GM13977 (cell line): Measurements from ENCODE around the gene SGIP1.

Experiments used
- DNase-seq: peaks from one replicate; pipeline ENCODE4 v3.0.0; 2012; ENCODE audit warnings: low spot score
- in situ Hi-C: fragments of 300-500 bp; cut with MboI; formaldehyde crosslinking; loops from one replicate; pipeline ENCODE4 v1.12.0; 2022; ENCODE audit warnings: low sequenced_read_pairs, low pct_unique_long_range_greater_than_20kb, mixed read lengths, inconsistent platforms; ENCODE audit not compliant: unreplicated experiment
- TF ChIP-seq, protein P1 (sequence below): IDR thresholded peaks from 2 replicates; pipeline ENCODE4 v1.5.1; 2012; ENCODE audit warnings: mild to moderate bottlenecking, control low read depth; ENCODE audit not compliant: insufficient read depth; ENCODE audit errors: extremely low read depth, missing control alignments

The SGIP1 gene

DNA sequence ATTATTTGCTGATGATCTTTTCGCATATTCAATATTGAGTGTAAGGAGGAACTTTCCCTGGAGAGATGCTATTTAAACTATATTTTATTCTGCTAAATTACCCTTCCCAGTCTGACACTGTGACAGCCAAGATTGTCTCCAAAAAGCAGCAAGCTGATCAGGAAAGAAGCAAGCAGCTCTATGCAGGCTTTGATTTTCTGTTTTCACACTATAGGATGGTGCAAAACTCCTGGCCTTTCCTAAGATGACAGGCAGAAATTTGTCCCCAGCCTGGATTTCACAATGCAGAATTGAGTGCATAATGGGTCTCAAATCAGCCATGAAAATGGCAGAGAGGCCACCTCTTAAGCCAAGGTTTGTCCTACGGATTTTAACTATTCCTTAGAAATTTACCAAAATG, 1.1 kb downstream of the SGIP1 start:
- in situ Hi-C loops = no loop called here
- TF ChIP-seq, protein P1, sequence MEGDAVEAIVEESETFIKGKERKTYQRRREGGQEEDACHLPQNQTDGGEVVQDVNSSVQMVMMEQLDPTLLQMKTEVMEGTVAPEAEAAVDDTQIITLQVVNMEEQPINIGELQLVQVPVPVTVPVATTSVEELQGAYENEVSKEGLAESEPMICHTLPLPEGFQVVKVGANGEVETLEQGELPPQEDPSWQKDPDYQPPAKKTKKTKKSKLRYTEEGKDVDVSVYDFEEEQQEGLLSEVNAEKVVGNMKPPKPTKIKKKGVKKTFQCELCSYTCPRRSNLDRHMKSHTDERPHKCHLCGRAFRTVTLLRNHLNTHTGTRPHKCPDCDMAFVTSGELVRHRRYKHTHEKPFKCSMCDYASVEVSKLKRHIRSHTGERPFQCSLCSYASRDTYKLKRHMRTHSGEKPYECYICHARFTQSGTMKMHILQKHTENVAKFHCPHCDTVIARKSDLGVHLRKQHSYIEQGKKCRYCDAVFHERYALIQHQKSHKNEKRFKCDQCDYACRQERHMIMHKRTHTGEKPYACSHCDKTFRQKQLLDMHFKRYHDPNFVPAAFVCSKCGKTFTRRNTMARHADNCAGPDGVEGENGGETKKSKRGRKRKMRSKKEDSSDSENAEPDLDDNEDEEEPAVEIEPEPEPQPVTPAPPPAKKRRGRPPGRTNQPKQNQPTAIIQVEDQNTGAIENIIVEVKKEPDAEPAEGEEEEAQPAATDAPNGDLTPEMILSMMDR = no peak
- DNase-seq = no peak

DNA sequence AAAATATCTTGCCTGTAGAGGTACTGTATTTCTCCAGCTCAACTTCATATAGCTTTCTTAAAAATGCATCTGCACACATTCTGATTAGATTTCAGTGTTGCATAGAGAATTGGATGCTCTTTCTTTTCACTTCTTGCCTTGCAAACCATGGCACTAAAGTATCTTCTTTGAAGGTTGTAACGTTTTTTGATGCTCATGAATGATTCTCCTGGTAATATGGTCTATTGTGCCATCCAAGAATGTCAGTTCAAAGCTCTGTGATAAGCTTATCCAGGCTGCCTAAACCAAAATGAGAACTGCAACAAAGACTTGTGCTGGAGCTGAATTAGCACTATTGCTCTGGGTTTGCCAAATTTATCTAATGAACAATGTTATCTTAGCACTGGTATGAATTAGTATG, 1.9 kb downstream of the SGIP1 start:
- TF ChIP-seq, protein P1 = no peak
- in situ Hi-C loops = no loop called here
- no peak for DNase-seq

DNA sequence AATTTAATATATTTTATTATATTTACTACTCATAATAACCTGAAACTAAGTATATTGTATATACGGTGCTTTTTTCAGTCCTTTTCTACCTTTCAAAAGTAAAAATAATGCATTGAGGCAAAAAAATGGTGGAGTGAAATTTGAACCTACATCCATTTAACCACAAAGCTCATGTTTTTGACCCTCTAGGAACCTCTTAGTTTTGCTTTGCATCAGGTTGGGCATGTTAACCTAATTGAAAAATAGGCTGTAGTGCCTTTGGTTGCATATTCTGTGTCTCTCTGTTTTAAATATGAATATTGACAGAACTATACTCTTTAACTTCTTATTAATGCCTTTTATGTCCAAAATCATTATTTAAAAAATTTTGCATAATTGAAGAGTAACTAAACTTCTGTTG, 3.8 kb downstream of the SGIP1 start:
- no peak for DNase-seq
- in situ Hi-C loops = no loop called here
- TF ChIP-seq, protein P1 = no peak

DNA sequence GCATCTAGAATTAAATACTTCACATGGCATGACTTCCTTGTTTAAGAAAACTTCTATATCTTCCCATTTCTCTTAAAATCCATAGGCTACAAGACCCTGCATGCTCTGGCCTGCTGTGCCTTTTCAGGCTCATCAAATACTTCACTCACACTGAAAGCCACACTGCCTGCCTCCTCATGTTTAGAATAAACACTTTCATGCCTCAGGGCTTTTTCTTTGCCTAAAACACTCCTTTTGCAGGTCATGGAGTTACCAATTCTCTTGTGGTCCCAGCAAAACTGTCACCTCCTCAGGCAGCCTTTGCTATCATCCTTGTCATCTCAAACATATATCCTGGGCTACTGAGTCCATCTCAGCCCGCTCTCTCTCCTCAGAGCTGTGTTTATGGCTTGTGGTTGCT, 5.5 kb downstream of the SGIP1 start:
- no peak for DNase-seq
- in situ Hi-C loops = no loop called here

DNA sequence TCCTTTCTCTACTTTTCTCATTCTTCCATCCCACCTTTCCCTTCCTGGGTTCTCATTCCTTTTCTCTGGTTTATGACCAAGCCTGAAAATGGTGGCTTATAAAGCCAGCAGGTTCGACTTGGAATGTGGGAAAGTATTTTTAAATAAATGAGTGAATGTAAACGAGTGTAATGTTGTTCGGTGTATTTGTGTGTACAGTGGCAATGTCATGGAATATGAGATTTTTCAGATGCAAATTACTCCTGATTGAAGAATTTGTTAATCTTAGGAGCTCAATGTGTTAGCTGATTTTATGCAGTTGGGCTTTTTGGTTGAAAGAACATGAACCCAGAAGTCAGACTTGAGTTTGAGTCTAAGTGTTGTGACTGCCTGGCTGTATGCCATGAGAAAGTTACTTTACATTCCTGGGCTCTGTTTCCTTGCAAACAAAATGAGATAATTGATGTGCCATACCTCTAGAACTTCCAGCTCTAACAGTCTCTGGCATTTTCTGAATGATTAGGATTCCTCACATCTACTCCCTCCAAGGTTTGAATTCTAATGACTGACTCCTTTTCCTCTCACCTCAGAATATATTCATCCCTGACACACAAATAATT, 6.6 kb downstream of the SGIP1 start:
- in situ Hi-C loops = no loop called here
- TF ChIP-seq, protein P1 = no peak
- no peak for DNase-seq

More for the DNA sequence above, 5.5 kb downstream of the SGIP1 start:
- TF ChIP-seq, protein P1 = no peak

DNA sequence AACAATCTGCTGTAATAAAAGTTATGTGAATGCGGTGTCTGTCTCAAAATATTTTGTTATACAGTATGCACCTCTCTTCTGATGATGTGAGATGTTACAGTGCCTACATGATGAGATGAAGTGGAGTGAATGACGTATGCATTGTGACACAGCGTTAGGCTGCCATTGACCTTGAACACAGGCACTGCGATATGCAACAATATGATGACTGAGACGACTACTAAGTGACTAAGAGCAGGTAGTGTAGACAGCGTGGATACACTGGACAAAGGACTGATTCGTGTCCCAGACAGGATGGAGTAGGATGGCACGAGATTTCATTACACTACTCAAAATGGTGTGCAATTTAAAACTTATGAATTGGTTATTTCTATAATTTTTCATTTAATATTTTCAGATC, 8.4 kb downstream of the SGIP1 start:
- in situ Hi-C loops = no loop called here
- TF ChIP-seq, protein P1 = no peak
- no peak for DNase-seq
